HCT116 (cell line): ENCODE measurements around the gene YTHDF1.

ENCODE experiments used
- CEBPB ChIP-seq: IDR thresholded peaks from 2 replicates; pipeline ENCODE4 v1.6.1; 2012; ENCODE audit warnings: low read depth
- JUND ChIP-seq: IDR thresholded peaks from 2 replicates; pipeline ENCODE4 v1.6.1; 2012
- POLR2AphosphoS5 ChIP-seq: IDR thresholded peaks from 2 replicates; pipeline ENCODE4 v1.6.1; 2011; ENCODE audit warnings: mild to moderate bottlenecking, low read depth, low read length, moderate library complexity
- ZNF274 ChIP-seq: fragments of 200-500 bp; sonication (Bioruptor generic); IDR thresholded peaks from 2 replicates; pipeline ENCODE4 v1.6.1; 2014; ENCODE audit warnings: mild to moderate bottlenecking, low read depth, low read length, inconsistent platforms
- TF ChIP-seq, protein P1 (sequence below), 3 experiments: fragments of 200-600 bp in 1 of 3; sonication (generic) in 1 of 3; IDR thresholded peaks in 2 of 3; conservative IDR thresholded peaks in 1 of 3; 2 replicates each; pipeline ENCODE4 v1.5.1; 2012 to 2017; ENCODE audit warnings: low read depth in 2 of 3, low read length in 2 of 3, antibody characterized with exemption in 1 of 3, borderline replicate concordance in 1 of 3, control low read depth in 1 of 3, mild to moderate bottlenecking in 1 of 3, mixed read lengths in 1 of 3, mixed run types in 1 of 3, moderate library complexity in 1 of 3; ENCODE audit not compliant: insufficient read depth in 1 of 3

- no peak for TF ChIP-seq POLR2AphosphoS5
- TF ChIP-seq, protein P1, sequence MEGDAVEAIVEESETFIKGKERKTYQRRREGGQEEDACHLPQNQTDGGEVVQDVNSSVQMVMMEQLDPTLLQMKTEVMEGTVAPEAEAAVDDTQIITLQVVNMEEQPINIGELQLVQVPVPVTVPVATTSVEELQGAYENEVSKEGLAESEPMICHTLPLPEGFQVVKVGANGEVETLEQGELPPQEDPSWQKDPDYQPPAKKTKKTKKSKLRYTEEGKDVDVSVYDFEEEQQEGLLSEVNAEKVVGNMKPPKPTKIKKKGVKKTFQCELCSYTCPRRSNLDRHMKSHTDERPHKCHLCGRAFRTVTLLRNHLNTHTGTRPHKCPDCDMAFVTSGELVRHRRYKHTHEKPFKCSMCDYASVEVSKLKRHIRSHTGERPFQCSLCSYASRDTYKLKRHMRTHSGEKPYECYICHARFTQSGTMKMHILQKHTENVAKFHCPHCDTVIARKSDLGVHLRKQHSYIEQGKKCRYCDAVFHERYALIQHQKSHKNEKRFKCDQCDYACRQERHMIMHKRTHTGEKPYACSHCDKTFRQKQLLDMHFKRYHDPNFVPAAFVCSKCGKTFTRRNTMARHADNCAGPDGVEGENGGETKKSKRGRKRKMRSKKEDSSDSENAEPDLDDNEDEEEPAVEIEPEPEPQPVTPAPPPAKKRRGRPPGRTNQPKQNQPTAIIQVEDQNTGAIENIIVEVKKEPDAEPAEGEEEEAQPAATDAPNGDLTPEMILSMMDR (IDR thresholded peaks at IDR 0.05 in 2 of 3, conservative IDR thresholded peaks at IDR 0.05 in 1 of 3; ENCODE audit: borderline replicate concordance in 1 of 3, insufficient read depth in 1 of 3, low read depth in 2 of 3, low read length in 2 of 3): no peak
- no peak for TF ChIP-seq ZNF274
- TF ChIP-seq CEBPB: no peak
- no peak for TF ChIP-seq JUND
Observed at GRCh38 chr20:63262836-63263235, 46.9 kb upstream of the YTHDF1 start.
